A549 treated with RU486 at 1 μM for 4 hours (cell line): Measurements from ENCODE around the gene ARL14EPL. TPM values are rescaled to one million over a fixed set of nuclear protein-coding genes. Genes with fewer than 3 reads are reported as not detected.

ENCODE experiments used
- total RNA-seq: library from RNA; stranded (reverse); fragments of 200-300 nt; extraction: Qiagen RNA extraction; gene quantifications from 5 replicates; pipeline ENCODE4 v1.2.3, GENCODE V29; 2022; ENCODE audit warnings: low read depth

The ARL14EPL gene
- total RNA-seq = 0.16 to 0.32 TPM (median 0.24 TPM) in 4 of 5 replicates, not detected in the other

DNA sequence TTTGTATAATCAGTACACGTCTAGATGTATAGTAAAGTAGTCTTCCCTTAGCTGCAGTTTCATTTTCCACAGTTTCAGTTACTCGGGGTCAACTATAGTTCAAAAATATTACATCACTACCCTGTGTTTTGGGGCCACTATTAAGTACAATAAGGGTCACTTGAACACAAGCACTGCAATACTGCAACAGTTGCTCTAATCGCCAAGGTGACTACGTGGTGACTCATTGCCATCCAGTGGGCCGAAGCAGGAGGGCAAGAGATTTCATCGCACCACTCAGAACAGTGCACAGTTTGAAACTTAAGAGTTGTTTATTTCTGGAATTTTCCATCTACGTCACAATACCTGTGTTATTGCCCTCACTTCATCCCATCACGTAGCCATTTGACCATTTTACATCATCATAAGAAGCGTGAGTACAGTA is at the start of gene ARL14EPL:
Gene ARL14EPL, plus strand, starts transcription at position 379 of the 424 bp plus-strand sequence. CDS start 18,994 bp downstream, outside the sequence.

DNA sequence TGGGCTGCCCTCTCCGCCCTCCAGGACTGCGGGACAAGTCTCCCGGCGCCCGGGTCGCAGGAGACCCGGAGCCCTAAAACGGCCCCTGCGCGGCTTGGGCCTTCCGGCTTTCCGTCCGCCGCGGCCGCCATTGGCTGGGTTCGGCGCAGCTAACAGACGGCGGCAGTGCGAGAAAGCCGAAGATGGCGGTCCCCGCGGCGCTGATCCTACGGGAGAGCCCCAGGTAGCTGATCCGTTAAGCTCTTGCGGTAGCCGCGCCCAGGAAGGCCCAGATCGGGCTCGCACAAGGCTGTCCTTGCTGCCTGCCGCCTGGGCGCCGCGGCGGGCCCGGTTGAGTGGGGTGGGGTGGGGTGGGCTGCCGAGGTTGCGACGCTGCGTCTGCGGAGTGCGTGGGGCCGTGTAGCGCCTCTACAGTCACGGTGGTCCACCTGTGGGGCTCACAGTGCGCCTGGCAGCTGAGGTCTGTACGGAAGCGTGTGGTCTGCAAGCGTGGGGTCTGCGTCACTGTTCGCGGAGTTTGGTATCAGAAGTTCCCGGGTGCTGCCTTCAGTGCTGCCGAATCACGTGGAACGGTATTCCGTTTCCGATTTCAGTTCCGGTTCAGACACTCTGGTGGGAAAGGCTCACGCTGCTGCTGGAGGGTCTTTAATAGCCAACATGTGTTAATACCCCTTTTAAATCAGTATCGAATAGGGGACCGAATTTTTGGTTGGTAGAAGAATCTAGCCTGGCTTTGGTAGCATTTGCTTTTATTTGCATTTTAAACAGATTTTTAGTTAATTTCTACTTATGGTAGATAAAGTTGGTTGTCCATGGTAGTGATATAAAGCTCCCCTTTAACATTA is 52.8 kb downstream of the ARL14EPL start, which contains the start of gene COMMD10:
Gene COMMD10, plus strand, starts transcription at position 155 of the 845 bp plus-strand sequence.

Other genes with a start within 250 kb of the ARL14EPL start
- gene CDO1, start 215.8 kb upstream of the ARL14EPL start, total RNA-seq = 0.14 TPM in 1 of 5 replicates, not detected in the others
- 27.7 to 54.5 TPM (median 52.3 TPM) in 5 replicates for gene ATG12, start 190.9 kb upstream of the ARL14EPL start, total RNA-seq
- 27.9 to 86.9 TPM (median 74.3 TPM) in 5 replicates for gene AP3S1, start 190.5 kb upstream of the ARL14EPL start, total RNA-seq
- 0.07 to 0.27 TPM (median 0.09 TPM) in 3 of 5 replicates, not detected in the others for gene LVRN, start 70.0 kb upstream of the ARL14EPL start, total RNA-seq
- gene COMMD10, start 52.6 kb downstream of the ARL14EPL start, total RNA-seq = 28.3 to 42.4 TPM (median 37.8 TPM) in 5 replicates